GM21825 (cell line): ENCODE results near the gene CNTNAP2.
"Not testable (repeated sequence)": the region's sequence is repeated elsewhere in the genome, so short reads cannot be mapped to it uniquely, and the experiment has no call there.

Experiments used
- ATAC-seq: cut with Tn5 transposase; IDR thresholded peaks from one replicate; pipeline ENCODE4 v1.9.1; 2021; ENCODE audit warnings: mild to moderate bottlenecking, moderate library complexity; ENCODE audit not compliant: unreplicated experiment

CNTNAP2 gene

DNA sequence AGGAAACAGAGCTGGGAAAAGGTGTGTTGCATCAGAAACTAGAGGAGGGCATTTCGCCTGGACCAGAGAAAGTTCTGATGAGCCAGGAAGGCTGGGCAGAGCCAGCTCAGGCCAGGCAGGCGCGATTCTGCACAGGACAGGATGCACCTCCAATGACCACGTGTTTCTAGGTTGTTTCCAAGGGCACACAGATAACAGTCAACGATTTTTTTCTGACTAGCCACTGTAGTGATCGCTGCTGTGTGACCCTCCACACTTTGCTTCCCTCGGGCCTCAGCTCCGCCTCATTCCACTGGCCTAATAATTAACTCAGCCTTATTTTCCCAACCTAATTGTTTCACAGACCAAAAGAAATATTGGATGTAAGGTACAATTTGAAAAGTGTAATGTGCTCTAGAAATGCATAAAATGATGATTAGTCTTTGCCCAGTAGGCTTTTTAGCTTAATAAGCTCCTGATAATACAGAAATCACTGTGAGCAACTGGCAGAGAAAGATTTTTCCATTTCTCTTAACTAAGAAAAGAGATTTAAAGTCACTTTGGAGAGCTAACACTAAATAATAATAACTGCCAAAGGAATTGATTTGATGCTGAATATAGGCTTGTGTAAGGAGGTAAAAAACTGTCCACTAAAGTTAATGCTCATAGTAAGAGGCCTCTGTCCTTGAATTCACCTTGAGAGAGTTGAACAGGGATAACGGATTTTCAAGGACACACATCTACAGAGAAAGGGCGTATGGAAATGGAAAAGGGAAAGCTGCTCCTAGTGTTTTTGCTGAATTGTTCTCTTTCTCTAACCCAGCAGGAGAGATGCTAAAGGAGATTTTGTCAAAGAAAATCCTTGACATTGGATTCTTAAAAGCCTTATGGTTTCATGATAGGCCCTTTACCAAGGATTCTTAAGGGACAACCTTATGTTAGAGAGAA lies 2183.0 kb downstream of the CNTNAP2 start:
- ATAC-seq: no peak

DNA sequence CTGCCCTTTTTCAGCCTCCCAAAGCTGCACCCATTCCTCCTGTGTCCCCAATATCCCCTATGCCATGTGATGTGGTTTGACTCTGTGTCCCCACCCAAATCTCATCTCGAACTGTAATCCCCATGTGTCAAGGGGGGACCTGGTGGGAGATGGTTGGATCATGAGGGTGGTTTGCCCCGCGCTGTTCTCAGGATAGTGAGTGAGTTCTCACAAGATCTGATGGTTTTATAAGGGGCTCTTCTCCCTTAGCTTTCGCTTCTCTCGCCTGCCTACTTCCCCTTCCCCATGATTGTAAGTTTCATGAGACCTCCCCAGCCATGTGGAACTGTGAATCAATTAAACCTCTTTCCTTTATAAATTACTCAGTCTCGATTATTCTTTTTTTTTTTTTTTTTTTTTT lies 2185.8 kb downstream of the CNTNAP2 start:
- ATAC-seq: not testable (repeated sequence)

DNA sequence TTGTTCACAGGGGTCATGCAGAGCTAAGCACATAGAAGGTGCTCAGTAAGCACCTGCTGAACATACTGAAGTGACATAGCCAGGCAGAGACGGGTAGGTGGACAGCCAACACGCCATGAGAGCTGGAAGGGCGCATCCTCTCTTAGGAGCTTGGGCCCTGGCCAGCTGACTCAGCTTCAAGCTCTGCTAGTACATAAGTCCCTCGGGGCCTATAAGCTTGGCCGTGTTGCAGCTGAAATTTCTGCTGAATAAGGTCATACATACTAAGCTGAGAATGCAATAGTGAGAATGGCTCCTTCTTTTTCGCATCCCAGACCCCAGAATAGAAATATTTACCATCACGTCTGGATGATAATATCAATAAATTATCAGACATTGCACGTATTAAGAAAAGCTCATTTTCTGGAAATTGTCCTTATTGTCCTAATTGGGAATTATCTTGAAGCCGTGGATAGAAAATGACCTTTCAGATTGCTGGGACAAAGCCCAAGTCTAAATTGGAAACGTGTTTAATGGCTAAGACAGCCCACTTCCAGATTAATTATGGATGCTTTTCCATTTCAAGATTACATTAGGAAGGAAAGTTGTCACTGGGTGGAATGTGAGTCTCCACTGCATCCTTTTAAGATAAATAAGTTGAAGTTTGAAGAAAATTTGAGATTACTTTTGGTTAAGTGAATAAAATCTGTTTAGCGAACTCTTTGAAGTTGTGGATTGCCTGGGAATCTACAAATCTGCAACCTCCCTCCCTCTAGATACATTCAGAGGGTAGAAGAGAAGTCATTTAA lies 2186.9 kb downstream of the CNTNAP2 start:
- no peak for ATAC-seq

DNA sequence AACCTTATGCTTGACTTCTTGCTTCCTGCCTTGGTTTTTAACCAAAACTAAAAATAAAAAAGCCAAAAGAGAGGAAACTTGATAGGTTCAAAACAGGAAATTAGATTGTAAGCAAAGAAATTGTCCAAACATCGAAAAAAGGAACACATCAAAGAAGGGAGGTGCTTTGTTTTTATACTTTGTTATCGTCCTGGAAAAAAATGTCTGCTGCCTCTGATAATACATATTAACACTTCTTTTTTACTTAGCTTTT lies 2187.4 kb downstream of the CNTNAP2 start:
- ATAC-seq: no peak

- peak; percentile 80 for ATAC-seq
Measured at GRCh38 chr7:148304456-148304855, 2187.9 kb downstream of the CNTNAP2 start.

DNA sequence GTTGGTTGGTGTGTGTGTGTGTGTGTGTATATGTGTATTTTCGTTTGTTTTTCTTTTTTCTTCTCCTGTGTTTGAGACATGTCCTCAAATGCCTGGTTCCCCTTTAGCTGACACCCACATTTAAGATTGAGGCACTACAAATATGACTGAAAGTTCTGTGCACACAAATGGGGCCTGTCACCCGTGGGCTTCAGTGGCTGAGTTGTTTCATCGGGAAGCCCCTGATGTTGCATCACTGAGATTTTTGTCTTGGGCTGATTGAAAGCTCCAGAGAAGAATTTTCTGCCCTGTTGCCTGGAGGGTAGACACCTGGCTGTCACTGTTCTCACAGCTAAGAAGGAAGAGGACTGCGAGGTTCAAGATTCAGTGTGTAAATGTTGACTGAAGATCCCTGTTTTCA lies 2190.2 kb downstream of the CNTNAP2 start:
- peak; percentile 54 for ATAC-seq

- no peak for ATAC-seq
Measured at GRCh38 chr7:148318102-148318811, 2201.7 kb downstream of the CNTNAP2 start.

DNA sequence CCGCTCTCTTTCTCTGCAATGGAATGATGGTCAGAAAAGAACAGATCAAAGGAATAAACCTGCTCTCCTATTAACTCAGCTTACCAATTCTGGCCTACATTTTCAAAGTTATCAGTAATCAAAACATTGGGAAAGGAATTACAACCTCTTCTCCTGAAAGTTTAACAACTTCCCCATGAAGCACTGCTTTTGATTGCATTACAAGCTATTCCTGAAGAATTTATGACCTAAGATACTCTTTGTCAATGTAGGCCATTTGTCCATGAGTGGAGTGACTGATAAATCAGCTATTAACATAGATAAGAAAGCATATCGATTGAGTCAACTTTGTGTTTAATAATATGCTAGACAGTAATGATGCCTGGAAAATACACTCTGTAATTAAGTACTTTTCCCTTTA lies 2202.2 kb downstream of the CNTNAP2 start:
- ATAC-seq: no peak

DNA sequence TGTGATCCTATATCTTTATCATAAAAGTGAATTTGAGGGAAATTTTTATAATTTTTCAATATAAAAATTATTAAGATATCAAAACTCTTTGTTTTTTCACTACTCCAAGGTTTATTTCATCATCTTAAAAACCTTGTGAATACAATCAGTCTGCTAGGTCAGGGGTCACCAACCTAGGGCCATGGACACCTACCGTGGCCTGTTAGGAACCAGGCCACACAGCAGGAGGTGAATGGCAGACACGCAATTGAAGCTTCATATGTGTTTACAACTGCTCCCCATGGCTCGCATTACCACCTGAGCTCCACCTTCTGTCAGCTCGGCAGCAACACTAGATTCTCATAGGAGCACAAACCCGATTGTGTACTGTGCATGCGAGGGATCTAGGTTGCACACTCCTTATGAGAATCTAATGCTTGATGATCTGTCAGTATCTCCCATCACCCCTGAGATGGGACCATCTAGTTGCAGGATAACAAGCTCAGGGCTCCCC lies 2202.8 kb downstream of the CNTNAP2 start:
- ATAC-seq: no peak

- no peak for ATAC-seq
Measured at GRCh38 chr7:148325208-148325607, 2208.6 kb downstream of the CNTNAP2 start.

- no peak for ATAC-seq
Measured at GRCh38 chr7:148327379-148327778, 2210.8 kb downstream of the CNTNAP2 start.

DNA sequence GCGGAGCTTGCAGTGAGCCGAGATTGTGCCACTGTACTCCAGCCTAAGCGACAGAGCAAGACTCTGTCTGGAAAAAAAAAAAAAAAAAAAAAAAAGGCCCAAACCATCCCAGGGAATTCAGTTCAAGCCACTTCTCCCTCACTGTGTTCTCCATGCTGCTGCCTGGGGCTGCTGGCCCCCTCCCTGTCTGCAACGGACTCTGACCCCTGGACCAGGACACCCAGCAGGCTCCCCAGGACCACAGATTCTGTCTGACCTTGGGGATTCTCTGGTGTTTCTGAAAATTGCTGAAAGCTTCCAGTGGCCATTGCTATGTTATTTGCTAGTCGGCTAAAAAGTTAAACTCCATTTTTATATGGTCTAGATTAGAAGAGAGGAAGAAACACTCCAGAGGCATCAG lies 2212.3 kb downstream of the CNTNAP2 start:
- no peak for ATAC-seq

DNA sequence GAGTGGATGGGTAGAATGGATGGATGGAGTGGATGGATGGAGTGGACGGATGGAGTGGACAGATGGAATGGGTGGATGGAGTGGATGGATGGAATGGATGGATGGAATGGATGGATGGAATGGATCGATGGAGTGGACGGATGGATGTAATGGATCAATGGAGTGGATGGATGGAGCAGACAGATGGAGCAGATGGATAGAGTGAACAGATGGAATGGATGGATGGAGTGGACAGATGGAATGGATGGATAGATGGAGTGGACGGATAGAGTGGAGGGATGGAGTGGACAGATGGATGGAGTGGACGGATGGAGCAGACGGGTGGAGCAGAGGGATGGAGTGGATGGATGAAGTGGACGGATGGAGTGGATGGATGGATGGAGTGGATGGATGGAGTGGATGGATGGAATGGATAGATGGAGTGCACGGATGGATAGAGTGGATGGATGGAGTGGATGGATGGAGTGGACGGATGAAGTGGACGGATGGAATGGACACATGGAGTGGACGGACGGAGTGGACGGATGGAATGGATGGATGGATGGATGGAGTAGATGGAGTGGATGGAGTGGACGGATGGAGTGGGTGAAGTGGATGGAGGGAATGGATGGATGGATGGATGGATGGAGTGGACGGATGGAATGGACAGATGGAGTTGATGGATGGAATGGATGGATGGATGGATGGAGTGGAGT lies 2213.7 kb downstream of the CNTNAP2 start:
- no peak for ATAC-seq

DNA sequence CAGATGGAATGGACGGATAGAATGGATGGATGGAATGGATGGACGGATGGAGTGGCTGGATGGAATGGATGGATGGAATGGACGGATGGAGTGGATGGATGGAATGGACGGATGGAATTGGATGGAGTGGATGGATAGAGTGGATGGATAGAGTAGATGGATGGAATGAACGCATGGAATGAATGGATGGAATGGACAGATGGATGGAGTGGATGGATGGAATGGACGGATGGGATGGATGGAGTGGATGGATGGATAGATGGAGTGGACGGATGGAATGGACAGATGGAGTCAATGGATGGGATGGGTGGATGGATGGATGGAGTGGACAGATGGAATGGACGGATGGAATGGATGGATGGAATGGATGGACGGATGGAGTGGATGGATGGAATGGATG lies 2214.2 kb downstream of the CNTNAP2 start:
- no peak for ATAC-seq

- not testable (repeated sequence) for ATAC-seq
Measured at GRCh38 chr7:148331456-148331855, 2214.9 kb downstream of the CNTNAP2 start.

DNA sequence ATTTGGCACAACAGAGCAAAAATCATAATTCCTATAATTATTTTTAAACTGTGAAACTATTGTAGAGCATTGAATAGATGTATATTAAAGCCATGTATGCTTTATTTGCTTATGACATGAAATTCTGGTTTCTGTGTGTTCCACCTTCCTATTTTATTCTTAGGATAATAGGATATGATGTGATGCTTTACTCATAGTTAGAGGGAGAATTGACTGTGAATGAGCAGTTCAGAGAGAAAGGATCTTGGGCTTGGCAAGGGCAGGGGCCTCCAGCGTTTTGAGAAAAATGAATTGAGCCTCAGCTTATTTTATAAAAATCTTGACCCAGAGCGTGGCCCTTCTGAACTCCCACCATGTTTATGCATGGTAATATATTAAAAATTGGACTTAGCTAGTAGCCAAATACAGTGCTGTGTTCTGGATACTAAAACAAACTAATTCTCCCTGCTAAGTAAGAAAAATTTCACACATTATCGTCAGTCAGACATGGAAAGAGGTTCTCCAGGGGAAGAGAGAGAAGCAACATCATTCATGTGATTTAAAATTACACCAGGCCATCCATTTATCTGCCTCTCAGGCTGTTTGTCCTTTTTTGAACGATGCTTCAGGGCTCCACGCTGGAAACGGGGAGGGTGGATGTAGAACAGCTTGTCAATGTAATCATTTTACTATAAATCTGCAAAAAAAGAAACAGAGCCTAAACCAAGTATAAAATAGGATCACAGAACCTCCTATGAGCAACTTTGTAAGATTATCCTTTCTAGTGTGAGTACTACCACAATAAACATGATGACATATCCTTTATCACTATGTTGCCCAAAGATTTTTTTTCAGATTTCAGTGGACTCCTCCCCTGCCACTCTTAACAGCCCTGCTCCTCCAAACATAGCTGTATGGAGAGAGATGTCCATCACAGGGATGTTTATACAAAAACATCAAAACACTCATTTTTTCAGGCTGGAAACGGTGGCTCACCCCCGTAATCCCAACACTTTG lies 2215.9 kb downstream of the CNTNAP2 start:
- ATAC-seq: no peak

- no peak for ATAC-seq
Measured at GRCh38 chr7:148334441-148334956, 2217.9 kb downstream of the CNTNAP2 start.

DNA sequence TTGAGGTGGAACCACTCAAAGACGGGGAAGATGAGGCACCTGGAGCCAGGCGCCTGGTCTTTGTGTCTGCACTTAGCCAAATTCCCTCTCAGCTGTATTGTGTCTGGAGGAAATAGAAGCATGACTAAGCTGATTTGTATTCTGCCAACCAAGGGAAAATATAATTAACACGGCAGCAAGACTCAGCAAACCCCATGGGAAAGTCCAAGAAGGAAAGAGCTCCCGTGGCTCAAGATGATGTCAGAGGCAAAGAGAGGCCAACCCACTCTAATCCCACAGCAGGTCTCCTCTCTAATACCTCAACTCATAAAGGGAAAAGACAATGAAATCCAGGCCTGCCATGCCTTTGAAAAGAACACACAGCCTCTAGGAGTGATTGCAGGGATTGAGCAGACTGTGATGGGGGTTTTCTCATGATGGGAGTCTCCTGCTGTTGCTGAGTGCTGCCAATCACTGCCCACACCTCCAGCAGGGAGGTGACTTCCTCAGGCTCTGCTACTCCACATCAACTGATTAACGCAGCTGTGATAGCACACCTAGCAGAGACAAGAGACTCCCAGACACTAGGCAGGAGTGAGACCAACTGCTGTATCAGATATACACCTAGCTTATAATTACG lies 2218.5 kb downstream of the CNTNAP2 start:
- no peak for ATAC-seq

- no peak for ATAC-seq
Measured at GRCh38 chr7:148335790-148336189, 2219.2 kb downstream of the CNTNAP2 start.
